H9 (cell line): ENCODE results near the gene ALOX5AP. TPM values are rescaled to one million over a fixed set of nuclear protein-coding genes. Genes with fewer than 3 reads are reported as not detected.

Experiments
- DNase-seq: peaks from one replicate; pipeline ENCODE4 v3.0.0-alpha.2; 2017
- H2AFZ ChIP-seq: one replicate; pipeline ENCODE4 v1.6.1; 2013; ENCODE audit warnings: mild to moderate bottlenecking, low read length, control low read depth, moderate library complexity
- H2AK5ac ChIP-seq: 2 replicates; pipeline ENCODE4 v1.6.1; 2013; ENCODE audit warnings: low read length, control low read depth, mixed read lengths; ENCODE audit not compliant: insufficient read length
- H2BK120ac ChIP-seq: one replicate; pipeline ENCODE4 v1.6.1; 2013; ENCODE audit warnings: low read depth, mild to moderate bottlenecking, low read length, control low read depth, inconsistent platforms; ENCODE audit not compliant: poor library complexity, severe bottlenecking
- H2BK12ac ChIP-seq: 2 replicates; pipeline ENCODE4 v1.6.1; 2013; ENCODE audit warnings: low read length, control low read depth, mixed read lengths, low read depth; ENCODE audit not compliant: insufficient read length
- H2BK15ac ChIP-seq: 2 replicates; pipeline ENCODE4 v1.6.1; 2013; ENCODE audit warnings: low read depth, low read length, control low read depth
- H2BK20ac ChIP-seq: one replicate; pipeline ENCODE4 v1.6.1; 2013; ENCODE audit warnings: low read depth, mild to moderate bottlenecking, low read length, control low read depth, inconsistent platforms; ENCODE audit not compliant: poor library complexity, severe bottlenecking
- H2BK5ac ChIP-seq: 2 replicates; pipeline ENCODE4 v1.6.1; 2013; ENCODE audit warnings: low read length, control low read depth, mixed read lengths; ENCODE audit not compliant: insufficient read length
- H3K14ac ChIP-seq: 2 replicates; pipeline ENCODE4 v1.6.1; 2013; ENCODE audit warnings: low read length, control low read depth; ENCODE audit not compliant: insufficient read depth
- H3K18ac ChIP-seq: 2 replicates; pipeline ENCODE4 v1.6.1; 2013; ENCODE audit warnings: low read depth, mild to moderate bottlenecking, mixed read lengths, low read length, control low read depth; ENCODE audit not compliant: insufficient read length
- H3K23ac ChIP-seq: 2 replicates; pipeline ENCODE4 v1.6.1; 2013; ENCODE audit warnings: low read length, control low read depth, mixed read lengths, low read depth; ENCODE audit not compliant: insufficient read length
- H3K23me2 ChIP-seq: 2 replicates; pipeline ENCODE4 v1.6.1; 2013; ENCODE audit warnings: low read depth, mild to moderate bottlenecking, mixed read lengths, low read length, control low read depth; ENCODE audit not compliant: insufficient read length, poor library complexity, severe bottlenecking
- H3K27ac ChIP-seq: 2 replicates; pipeline ENCODE4 v1.5.1; 2013; ENCODE audit warnings: low read length, control low read depth, mixed read lengths, low read depth; ENCODE audit not compliant: insufficient read length
- H3K27me3 ChIP-seq: 2 replicates; pipeline ENCODE4 v1.6.1; 2013; ENCODE audit warnings: low read length, control low read depth, inconsistent platforms; ENCODE audit not compliant: insufficient read depth
- H3K4ac ChIP-seq: 2 replicates; pipeline ENCODE4 v1.6.1; 2013; ENCODE audit warnings: low read depth, mild to moderate bottlenecking, control low read depth, inconsistent platforms, low read length, moderate library complexity
- H3K4me1 ChIP-seq: 2 replicates; pipeline ENCODE4 v1.6.1; 2013; ENCODE audit warnings: low read length, control low read depth, inconsistent platforms; ENCODE audit not compliant: insufficient read depth
- H3K4me2 ChIP-seq: 2 replicates; pipeline ENCODE4 v1.6.1; 2013; ENCODE audit warnings: low read length, control low read depth, mixed read lengths; ENCODE audit not compliant: insufficient read length, insufficient read depth
- H3K56ac ChIP-seq: 2 replicates; pipeline ENCODE4 v1.6.1; 2013; ENCODE audit warnings: low read depth, mild to moderate bottlenecking, mixed read lengths, low read length, control low read depth; ENCODE audit not compliant: insufficient read length
- H3K79me1 ChIP-seq: 2 replicates; pipeline ENCODE4 v1.6.1; 2013; ENCODE audit warnings: low read depth, mild to moderate bottlenecking, moderate library complexity, low read length, control low read depth, inconsistent platforms; ENCODE audit not compliant: insufficient read depth, poor library complexity, severe bottlenecking
- H3K79me2 ChIP-seq: 2 replicates; pipeline ENCODE4 v1.6.1; 2013; ENCODE audit warnings: low read length, control low read depth, inconsistent platforms; ENCODE audit not compliant: insufficient read depth
- H3K9ac ChIP-seq: 2 replicates; pipeline ENCODE4 v1.6.1; 2013; ENCODE audit warnings: low read length, control low read depth, mixed read lengths; ENCODE audit not compliant: insufficient read length; ENCODE audit errors: extremely low read depth
- H3K9me3 ChIP-seq: one replicate; pipeline ENCODE4 v1.6.1; 2013; ENCODE audit warnings: low read depth, low read length, inconsistent platforms; ENCODE audit not compliant: control insufficient read depth
- H3T11ph ChIP-seq: one replicate; pipeline ENCODE4 v1.6.1; 2013; ENCODE audit warnings: mild to moderate bottlenecking, low read length, control low read depth, inconsistent platforms
- H4K20me1 ChIP-seq: one replicate; pipeline ENCODE4 v1.6.1; 2013; ENCODE audit not compliant: control insufficient read depth, insufficient read length, insufficient read depth
- H4K5ac ChIP-seq: 2 replicates; pipeline ENCODE4 v1.6.1; 2013; ENCODE audit warnings: low read depth, mild to moderate bottlenecking, mixed read lengths, low read length, control low read depth; ENCODE audit not compliant: insufficient read length
- H4K8ac ChIP-seq: replicated peaks from 2 replicates; pipeline ENCODE4 v1.6.1; 2013; ENCODE audit warnings: low read length, control low read depth, mixed read lengths, low read depth; ENCODE audit not compliant: insufficient read length
- H4K91ac ChIP-seq: 2 replicates; pipeline ENCODE4 v1.6.1; 2013; ENCODE audit warnings: low read depth, mild to moderate bottlenecking, moderate library complexity, mixed read lengths, low read length, control low read depth; ENCODE audit not compliant: insufficient read length
- H3K27ac Mint-ChIP-seq, 3 experiments: 2 replicates in 2 of 3; 3 replicates in 1 of 3; pipeline ENCODE4 v1.8.0; 2020 to 2021; ENCODE audit warnings: mixed read lengths in 3 of 3, mild to moderate bottlenecking in 1 of 3, moderate library complexity in 1 of 3
- H3K27me3 Mint-ChIP-seq: 2 replicates; pipeline ENCODE4 v1.8.0; 2021; ENCODE audit warnings: low read depth, mild to moderate bottlenecking, moderate library complexity, mixed read lengths
- H3K36me3 Mint-ChIP-seq, 3 experiments: 2 replicates in 2 of 3; 3 replicates in 1 of 3; pipeline ENCODE4 v1.8.0; 2020 to 2021; ENCODE audit warnings: low read depth in 3 of 3, mixed read lengths in 3 of 3; ENCODE audit not compliant: insufficient read depth in 1 of 3
- H3K4me1 Mint-ChIP-seq, 2 experiments: 2 replicates each; pipeline ENCODE4 v1.8.0; 2020; ENCODE audit warnings: mixed read lengths in 2 of 2
- H3K4me3 Mint-ChIP-seq, 2 experiments: 2 replicates in 1 of 2; 3 replicates in 1 of 2; pipeline ENCODE4 v1.8.0; 2020 to 2021; ENCODE audit warnings: mild to moderate bottlenecking in 2 of 2, mixed read lengths in 2 of 2, moderate library complexity in 1 of 2
- H3K9me3 Mint-ChIP-seq, 2 experiments: 2 replicates in 1 of 2; 3 replicates in 1 of 2; pipeline ENCODE4 v1.8.0; 2020; ENCODE audit warnings: mild to moderate bottlenecking in 2 of 2, mixed read lengths in 2 of 2, moderate library complexity in 1 of 2
- WGBS: extraction: QIAGEN DNeasy Blood & Tissue Kit; methylation state at CpG from one replicate; pipeline ENCODE4 v1.1.7; 2013; ENCODE audit warnings: missing lambda C conversion rate, low lambda C conversion rate, mixed read lengths; ENCODE audit not compliant: insufficient read length; ENCODE audit errors: extremely low coverage; 5-methylcytosine and 5-hydroxymethylcytosine counted together
- total RNA-seq: library from RNA; stranded (reverse); gene quantifications from 2 replicates; pipeline ENCODE4 v1.2.1, GENCODE V29; 2021
- TF ChIP-seq, protein P1 (sequence below): fragments of 200-600 bp; sonication (generic); conservative IDR thresholded peaks from 3 replicates; pipeline ENCODE4 v1.8.0; 2021; ENCODE audit warnings: antibody characterized with exemption, mild to moderate bottlenecking

The ALOX5AP gene
- total RNA-seq, 1 experiment from 2014 or later: not detected

DNA sequence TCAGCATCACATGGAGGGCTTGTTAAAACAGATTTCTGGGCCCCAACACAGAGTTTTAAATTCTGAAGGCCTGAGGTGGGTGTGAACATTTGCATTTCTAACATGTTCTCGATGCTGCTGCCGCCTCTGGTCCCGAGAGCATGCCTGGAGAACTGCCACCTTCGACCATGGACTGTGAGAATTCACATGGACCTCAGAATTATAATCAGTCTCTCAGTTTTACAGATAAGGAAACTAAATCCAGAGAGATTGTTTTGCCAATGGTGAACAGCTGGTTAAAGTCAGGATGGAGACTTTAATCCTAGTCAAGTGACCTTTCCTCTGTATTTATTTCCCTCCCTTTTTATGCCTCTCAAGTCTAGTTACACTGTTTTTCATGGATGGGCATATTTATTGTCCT is 14.7 kb downstream of the ALOX5AP start:
- no peak overlapping the region for H2BK20ac ChIP-seq
- H3T11ph ChIP-seq: no peak overlapping the region
- no peak overlapping the region for H2BK15ac ChIP-seq
- H4K5ac ChIP-seq: no peak overlapping the region
- H2BK5ac ChIP-seq: no peak overlapping the region
- no peak overlapping the region for H4K8ac ChIP-seq
- H3K18ac ChIP-seq: no peak overlapping the region
- Mint-ChIP-seq H3K27me3 (no peaks in the 10 kb centered on the region), H3K9me3 (no peaks in the 10 kb centered on the region; a peak in 1 of 5 replicates), H3K4me3 (no peak overlapping the region), H3K27ac (no peak overlapping the region), H3K4me1 (peaks cover 0 to 2% of the 10 kb centered on the region in 2 experiments; a peak in 2 of 4 replicates), H3K36me3 (no peaks in the 10 kb centered on the region)
- no peak for DNase-seq
- no peak overlapping the region for H2BK120ac ChIP-seq
- H3K4me1 ChIP-seq: no peaks in the 10 kb centered on the region
- TF ChIP-seq, protein P1, sequence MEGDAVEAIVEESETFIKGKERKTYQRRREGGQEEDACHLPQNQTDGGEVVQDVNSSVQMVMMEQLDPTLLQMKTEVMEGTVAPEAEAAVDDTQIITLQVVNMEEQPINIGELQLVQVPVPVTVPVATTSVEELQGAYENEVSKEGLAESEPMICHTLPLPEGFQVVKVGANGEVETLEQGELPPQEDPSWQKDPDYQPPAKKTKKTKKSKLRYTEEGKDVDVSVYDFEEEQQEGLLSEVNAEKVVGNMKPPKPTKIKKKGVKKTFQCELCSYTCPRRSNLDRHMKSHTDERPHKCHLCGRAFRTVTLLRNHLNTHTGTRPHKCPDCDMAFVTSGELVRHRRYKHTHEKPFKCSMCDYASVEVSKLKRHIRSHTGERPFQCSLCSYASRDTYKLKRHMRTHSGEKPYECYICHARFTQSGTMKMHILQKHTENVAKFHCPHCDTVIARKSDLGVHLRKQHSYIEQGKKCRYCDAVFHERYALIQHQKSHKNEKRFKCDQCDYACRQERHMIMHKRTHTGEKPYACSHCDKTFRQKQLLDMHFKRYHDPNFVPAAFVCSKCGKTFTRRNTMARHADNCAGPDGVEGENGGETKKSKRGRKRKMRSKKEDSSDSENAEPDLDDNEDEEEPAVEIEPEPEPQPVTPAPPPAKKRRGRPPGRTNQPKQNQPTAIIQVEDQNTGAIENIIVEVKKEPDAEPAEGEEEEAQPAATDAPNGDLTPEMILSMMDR: no peak
- no peak overlapping the region for H2AK5ac ChIP-seq
- H4K20me1 ChIP-seq: no peaks in the 10 kb centered on the region
- H3K56ac ChIP-seq: no peak overlapping the region
- no peaks in the 10 kb centered on the region for H3K79me2 ChIP-seq
- no peaks in the 10 kb centered on the region for H3K9me3 ChIP-seq
- no peak overlapping the region for H3K9ac ChIP-seq
- no peak overlapping the region for H3K14ac ChIP-seq
- no peak overlapping the region for H3K4me2 ChIP-seq
- H3K23me2 ChIP-seq: no peaks in the 10 kb centered on the region
- no CpG with 5 or more reads among the region's 4 CpGs for WGBS
- no peak overlapping the region for H2BK12ac ChIP-seq
- no peak overlapping the region for H4K91ac ChIP-seq
- H3K4ac ChIP-seq: no peak overlapping the region
- H3K27ac ChIP-seq: no peak overlapping the region
- H2AFZ ChIP-seq: no peak overlapping the region
- H3K27me3 ChIP-seq: no peaks in the 10 kb centered on the region
- no peaks in the 10 kb centered on the region for H3K79me1 ChIP-seq
- no peak overlapping the region for H3K23ac ChIP-seq
